HG03159 (cell line): ENCODE results near the gene LTC4S.

Experiments used
- ATAC-seq: cut with Tn5 transposase; IDR thresholded peaks from one replicate; pipeline ENCODE4 v1.9.1; 2021; ENCODE audit warnings: mild to moderate bottlenecking, moderate library complexity; ENCODE audit not compliant: unreplicated experiment

The LTC4S gene

DNA sequence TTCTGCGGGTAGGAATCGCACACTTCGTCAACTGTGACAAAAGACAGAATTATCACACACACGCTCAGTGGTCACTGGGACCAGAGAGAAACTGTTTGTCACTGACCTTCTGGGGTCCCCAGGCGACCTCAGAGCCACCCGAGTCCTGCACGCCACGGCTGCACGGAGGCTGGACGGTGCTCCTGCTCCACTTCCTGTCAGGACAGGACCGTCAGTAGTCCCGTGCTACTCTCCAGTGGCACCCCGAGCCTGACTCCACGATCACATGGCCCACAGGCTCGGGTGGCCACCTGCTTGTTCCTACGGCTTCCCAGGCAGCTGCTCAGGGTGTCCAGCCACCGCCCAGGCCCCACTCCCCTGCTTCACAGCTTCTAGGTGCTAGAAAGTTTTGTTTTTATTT lies 47.0 kb downstream of the LTC4S start:
- ATAC-seq = no peak

DNA sequence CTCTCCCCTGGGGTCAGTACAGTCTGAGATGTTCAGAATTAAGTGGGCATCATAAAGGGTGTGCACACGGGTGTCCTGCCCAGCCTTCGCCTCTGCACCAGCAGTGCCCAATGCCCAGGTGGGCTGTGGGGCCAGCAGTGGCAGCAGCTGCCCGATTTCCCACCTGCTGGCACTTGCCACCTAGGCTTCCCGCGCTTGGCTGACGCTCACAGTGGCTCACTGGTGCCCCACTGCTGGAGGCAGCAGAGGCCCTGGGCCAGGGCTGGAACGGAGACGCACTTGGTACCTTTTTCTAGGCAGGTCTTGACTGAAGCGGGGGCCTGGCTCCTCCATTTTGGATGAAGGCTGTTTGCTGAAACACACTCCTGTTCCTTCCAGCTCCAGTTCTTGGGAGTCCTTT lies 47.8 kb downstream of the LTC4S start:
- ATAC-seq = no peak
